ENCODE measurements around the gene RIN3.

RIN3 gene

DNA sequence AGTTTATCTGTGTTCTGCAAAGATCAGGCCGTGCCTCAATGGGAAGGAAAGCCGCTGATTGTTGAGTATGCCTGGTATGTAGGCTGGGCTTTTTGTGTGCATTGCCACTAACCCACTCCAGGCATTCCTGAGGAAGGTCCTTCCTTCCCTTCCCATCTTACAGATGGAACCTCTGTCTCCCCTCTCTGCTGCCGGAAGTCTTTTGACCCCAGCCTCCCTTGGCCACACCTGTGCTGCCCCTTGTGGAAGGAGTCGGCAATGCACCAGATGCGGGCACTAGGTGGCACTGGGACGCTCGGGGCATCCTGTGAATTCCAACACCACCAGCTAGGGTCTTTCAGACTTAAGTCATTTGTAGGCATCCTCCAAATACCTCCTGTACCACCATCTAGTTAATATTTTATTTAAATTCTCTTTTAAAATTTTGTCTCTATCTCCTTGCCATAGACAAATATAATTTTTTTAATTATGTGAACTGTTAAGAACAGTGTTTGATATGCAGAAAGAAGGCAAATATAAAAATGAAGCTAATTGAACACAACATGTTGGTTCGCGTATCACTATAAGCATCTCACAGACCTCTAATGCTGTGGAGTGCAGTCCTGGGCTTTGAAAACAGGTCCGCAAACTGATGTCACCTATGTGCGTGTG is 99.6 kb downstream of the RIN3 start:
- Histone ChIP-seq H3K9me3 (ENCODE audit: control insufficient read depth in 1 of 2, low read length in 2 of 2) (no peaks in the 10 kb centered on the region), H3K27ac (ENCODE audit: low read length) (no peak overlapping the region), H3K4me1 (ENCODE audit: control insufficient read depth in 1 of 2, insufficient read depth in 2 of 2, low read length in 2 of 2) (peaks cover 0 to 4% of the 10 kb centered on the region in 2 donors), H3K36me3 (ENCODE audit: control insufficient read depth in 1 of 2, insufficient read depth in 2 of 2, low read length in 2 of 2) (no peaks in the 10 kb centered on the region), H3K4me3 (ENCODE audit: low read depth in 1 of 2, low read length in 2 of 2) (no peak overlapping the region), H3K27me3 (ENCODE audit: low read depth, low read length) (no peaks in the 10 kb centered on the region)

DNA sequence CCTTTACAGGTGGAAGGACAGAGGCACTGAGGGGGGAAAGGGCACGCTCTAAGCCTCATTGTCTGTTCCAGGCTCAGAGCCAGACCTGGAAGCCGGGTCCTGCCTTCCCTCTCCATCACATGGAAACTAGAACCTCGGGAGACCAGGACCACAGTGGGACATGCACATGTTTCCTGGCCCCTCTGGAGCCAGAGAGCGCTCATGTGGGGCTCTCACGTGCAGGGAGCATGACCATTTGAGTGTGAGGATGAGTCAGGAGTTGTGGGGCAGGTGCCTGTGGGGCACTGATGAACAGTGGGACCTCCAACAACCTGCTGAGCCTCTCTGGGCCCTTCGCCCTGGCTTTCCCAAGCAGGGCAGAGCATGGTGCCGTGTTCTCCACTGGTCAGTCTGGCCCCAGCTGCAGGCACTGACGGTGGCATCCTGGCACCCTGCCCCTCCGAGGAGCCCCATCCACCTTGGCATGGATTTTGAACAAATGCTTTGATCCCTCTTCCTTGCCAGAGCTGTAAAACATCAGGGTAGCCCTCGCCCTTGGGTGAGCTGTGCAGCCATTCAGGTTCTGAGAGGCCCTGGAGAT is 100.2 kb downstream of the RIN3 start:
- H3K36me3 ChIP-seq (ENCODE audit: control insufficient read depth in 1 of 2, insufficient read depth in 2 of 2, low read length in 2 of 2): no peaks in the 10 kb centered on the region

DNA sequence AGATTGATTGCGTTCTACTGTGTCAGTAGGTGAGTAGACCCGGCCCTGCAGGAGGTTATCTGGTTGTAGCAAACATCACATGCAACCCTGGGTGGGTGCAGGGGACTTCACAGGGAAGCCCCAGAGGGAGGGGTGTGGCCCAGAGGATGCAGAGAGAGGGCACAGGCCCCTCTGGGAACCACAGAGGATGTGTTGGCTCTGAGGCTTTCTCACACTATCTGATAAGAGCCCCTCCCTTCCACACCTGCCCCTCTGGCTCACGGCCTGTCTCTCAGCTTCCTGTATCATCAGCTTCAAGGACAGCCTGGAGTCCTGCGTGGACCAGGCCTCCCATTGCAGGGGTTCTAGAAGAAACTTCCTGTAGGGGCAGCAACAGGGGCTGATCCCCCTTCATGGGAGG is 101.9 kb downstream of the RIN3 start:
- H3K27me3 ChIP-seq (ENCODE audit: low read depth, low read length): no peaks in the 10 kb centered on the region
- no peaks in the 10 kb centered on the region for H3K36me3 ChIP-seq (ENCODE audit: control insufficient read depth in 1 of 2, insufficient read depth in 2 of 2, low read length in 2 of 2)
- H3K27ac ChIP-seq (ENCODE audit: low read length): no peak overlapping the region
- no peak overlapping the region for H3K4me3 ChIP-seq (ENCODE audit: low read depth in 1 of 2, low read length in 2 of 2)
- H3K9me3 ChIP-seq (ENCODE audit: control insufficient read depth in 1 of 2, low read length in 2 of 2): no peaks in the 10 kb centered on the region
- peaks cover 0 to 1% of the 10 kb centered on the region in 2 donors for H3K4me1 ChIP-seq (ENCODE audit: control insufficient read depth in 1 of 2, insufficient read depth in 2 of 2, low read length in 2 of 2)

More for the DNA sequence above, 100.2 kb downstream of the RIN3 start:
- Histone ChIP-seq H3K4me3 (ENCODE audit: low read depth in 1 of 2, low read length in 2 of 2) (no peak overlapping the region), H3K27ac (ENCODE audit: low read length) (no peak overlapping the region), H3K9me3 (ENCODE audit: control insufficient read depth in 1 of 2, low read length in 2 of 2) (no peaks in the 10 kb centered on the region), H3K27me3 (ENCODE audit: low read depth, low read length) (no peaks in the 10 kb centered on the region), H3K4me1 (ENCODE audit: control insufficient read depth in 1 of 2, insufficient read depth in 2 of 2, low read length in 2 of 2) (peaks cover 0 to 4% of the 10 kb centered on the region in 2 donors)

DNA sequence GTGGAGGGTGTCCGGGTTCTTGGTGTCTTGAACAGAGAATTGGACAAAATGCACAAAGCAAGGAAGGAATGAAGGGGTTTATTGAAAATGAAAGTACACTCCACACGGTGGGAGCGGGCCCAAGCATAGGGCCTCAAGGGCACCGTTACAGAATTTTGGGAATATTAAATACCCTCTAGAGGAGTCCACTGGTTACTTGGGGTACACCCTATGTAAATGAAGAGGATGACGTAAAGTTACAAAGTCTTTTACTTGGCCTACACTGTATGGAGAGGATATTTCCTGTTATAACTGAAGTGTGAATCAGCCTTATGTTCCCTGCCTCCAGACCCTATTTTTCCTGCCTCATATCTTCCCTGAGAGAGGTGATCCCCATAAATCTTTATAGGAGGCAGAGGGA is 102.6 kb downstream of the RIN3 start:
- H3K27ac ChIP-seq (ENCODE audit: low read length): no peak overlapping the region
- no peaks in the 10 kb centered on the region for H3K27me3 ChIP-seq (ENCODE audit: low read depth, low read length)
- peaks cover 0 to 5% of the 10 kb centered on the region in 2 donors for H3K4me1 ChIP-seq (ENCODE audit: control insufficient read depth in 1 of 2, insufficient read depth in 2 of 2, low read length in 2 of 2)
- no peak overlapping the region for H3K4me3 ChIP-seq (ENCODE audit: low read depth in 1 of 2, low read length in 2 of 2)
- no peaks in the 10 kb centered on the region for H3K9me3 ChIP-seq (ENCODE audit: control insufficient read depth in 1 of 2, low read length in 2 of 2)
- no peaks in the 10 kb centered on the region for H3K36me3 ChIP-seq (ENCODE audit: control insufficient read depth in 1 of 2, insufficient read depth in 2 of 2, low read length in 2 of 2)

DNA sequence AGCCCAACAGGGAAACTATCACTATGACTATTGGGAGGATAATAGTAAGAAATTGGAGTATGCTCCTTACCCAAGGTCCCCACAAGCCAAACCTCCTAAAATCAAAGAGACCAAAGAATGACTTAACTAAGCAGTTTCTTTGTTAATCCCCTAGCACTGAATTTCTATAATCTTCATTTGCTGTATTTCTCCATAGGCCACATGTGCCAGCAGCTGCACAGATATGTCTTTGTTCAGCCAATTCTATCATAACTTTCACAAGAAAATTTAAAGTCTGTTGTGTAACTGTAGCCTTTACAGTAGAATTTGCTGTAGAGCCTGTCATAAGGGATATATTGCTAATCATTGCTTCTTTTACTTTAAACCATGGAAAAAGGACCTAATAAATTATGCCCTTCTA is 104.0 kb downstream of the RIN3 start:
- Histone ChIP-seq H3K36me3 (ENCODE audit: control insufficient read depth in 1 of 2, insufficient read depth in 2 of 2, low read length in 2 of 2) (no peaks in the 10 kb centered on the region), H3K27ac (ENCODE audit: low read length) (no peak overlapping the region), H3K4me3 (ENCODE audit: low read depth in 1 of 2, low read length in 2 of 2) (no peak overlapping the region), H3K9me3 (ENCODE audit: control insufficient read depth in 1 of 2, low read length in 2 of 2) (peaks cover 0 to 4% of the 10 kb centered on the region in 2 donors), H3K4me1 (ENCODE audit: control insufficient read depth in 1 of 2, insufficient read depth in 2 of 2, low read length in 2 of 2) (peaks cover 0 to 5% of the 10 kb centered on the region in 2 donors), H3K27me3 (ENCODE audit: low read depth, low read length) (no peaks in the 10 kb centered on the region)

DNA sequence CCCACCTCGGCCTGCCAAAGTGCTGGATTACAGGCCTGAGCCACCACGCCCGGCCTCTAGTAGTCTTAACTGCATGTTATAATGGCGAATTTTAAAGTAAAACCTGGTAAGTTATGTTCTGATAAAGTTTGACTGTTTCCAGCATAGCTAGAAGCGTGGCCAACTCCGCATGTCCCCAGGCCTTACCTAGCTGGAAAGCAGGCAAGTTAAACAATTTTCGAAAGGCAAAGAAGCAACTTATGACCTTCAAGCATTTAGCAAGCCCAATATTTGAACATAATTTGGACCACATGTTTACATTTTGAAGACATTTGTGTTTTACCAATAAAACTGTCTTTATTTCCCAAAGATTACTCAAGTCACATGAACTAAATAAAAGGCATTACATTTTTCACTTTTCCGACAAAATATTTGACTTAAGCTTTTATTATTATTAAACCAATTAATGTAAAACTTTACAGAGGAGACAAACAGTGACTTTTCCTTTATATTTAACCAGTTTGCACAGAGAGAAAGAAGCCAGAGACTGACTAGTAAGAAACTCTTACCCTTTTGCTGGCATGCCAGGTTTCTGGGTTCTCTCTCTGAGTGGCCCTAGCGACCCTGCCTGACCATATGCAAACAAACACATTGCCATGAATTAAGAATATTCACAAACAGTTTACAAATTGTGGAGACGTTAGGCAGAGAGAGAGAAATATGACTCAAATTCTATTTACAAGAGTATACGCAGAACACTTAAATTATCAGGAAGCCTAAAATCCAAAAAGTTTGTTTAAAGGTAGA is 106.3 kb downstream of the RIN3 start:
- Histone ChIP-seq H3K27ac (ENCODE audit: low read length) (no peak overlapping the region), H3K4me1 (ENCODE audit: control insufficient read depth in 1 of 2, insufficient read depth in 2 of 2, low read length in 2 of 2) (peaks cover 0 to 5% of the 10 kb centered on the region in 2 donors), H3K27me3 (ENCODE audit: low read depth, low read length) (no peaks in the 10 kb centered on the region), H3K9me3 (ENCODE audit: control insufficient read depth in 1 of 2, low read length in 2 of 2) (peaks cover 0 to 4% of the 10 kb centered on the region in 2 donors), H3K4me3 (ENCODE audit: low read depth in 1 of 2, low read length in 2 of 2) (no peak overlapping the region), H3K36me3 (ENCODE audit: control insufficient read depth in 1 of 2, insufficient read depth in 2 of 2, low read length in 2 of 2) (no peaks in the 10 kb centered on the region)

DNA sequence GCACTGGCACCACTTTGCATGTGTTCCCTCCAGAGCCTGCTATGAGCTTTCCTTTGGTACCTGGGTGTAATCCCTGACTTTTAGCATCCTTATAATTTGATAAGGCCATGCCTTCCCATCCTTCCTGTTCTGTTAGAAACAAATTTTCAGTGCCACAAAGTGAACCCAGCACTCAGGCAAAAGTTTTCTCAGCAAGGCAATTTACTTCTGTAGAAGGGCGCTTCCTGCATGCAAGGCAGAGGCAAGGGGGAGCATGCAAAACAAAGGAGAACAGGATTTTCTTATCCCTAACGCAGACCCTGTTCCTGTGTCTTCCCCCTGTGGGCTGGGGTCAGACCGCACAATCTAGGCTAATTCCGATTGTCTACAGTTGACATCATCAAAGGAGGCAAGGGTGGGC is 108.7 kb downstream of the RIN3 start:
- Histone ChIP-seq H3K36me3 (ENCODE audit: control insufficient read depth in 1 of 2, insufficient read depth in 2 of 2, low read length in 2 of 2) (peaks cover 0 to 7% of the 10 kb centered on the region in 2 donors), H3K4me3 (ENCODE audit: low read depth in 1 of 2, low read length in 2 of 2) (peak overlapping the region in 1 of 2 donors; percentile 1), H3K4me1 (ENCODE audit: control insufficient read depth in 1 of 2, insufficient read depth in 2 of 2, low read length in 2 of 2) (peaks cover 0 to 5% of the 10 kb centered on the region in 2 donors), H3K9me3 (ENCODE audit: control insufficient read depth in 1 of 2, low read length in 2 of 2) (peaks cover 6 to 11% of the 10 kb centered on the region in 2 donors), H3K27ac (ENCODE audit: low read length) (no peak overlapping the region), H3K27me3 (ENCODE audit: low read depth, low read length) (no peaks in the 10 kb centered on the region)

DNA sequence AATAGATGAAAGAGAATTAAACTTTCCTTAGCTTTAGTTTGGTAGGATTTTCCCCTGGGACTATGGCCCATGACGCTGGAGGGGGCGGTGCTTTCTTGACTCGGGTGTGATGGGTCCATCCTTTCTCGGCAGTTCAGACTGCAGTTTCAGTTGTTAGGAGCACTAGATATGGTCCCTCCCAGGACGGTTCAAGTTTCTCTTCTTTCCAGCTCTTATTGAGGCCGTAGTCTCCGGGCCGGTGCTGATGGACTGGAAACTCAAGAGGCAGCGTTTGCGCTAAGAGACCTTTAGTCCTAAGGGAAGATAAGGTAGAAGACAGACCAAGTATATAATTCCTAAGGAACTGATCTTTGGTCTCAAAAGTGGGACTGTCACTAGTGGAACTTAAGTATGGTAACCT is 111.2 kb downstream of the RIN3 start:
- peaks cover 0 to 5% of the 10 kb centered on the region in 2 donors for H3K4me1 ChIP-seq (ENCODE audit: control insufficient read depth in 1 of 2, insufficient read depth in 2 of 2, low read length in 2 of 2)
- peaks cover 0 to 13% of the 10 kb centered on the region in 2 donors for H3K36me3 ChIP-seq (ENCODE audit: control insufficient read depth in 1 of 2, insufficient read depth in 2 of 2, low read length in 2 of 2)
- peaks cover 8 to 16% of the 10 kb centered on the region in 2 donors for H3K9me3 ChIP-seq (ENCODE audit: control insufficient read depth in 1 of 2, low read length in 2 of 2)
- H3K4me3 ChIP-seq (ENCODE audit: low read depth in 1 of 2, low read length in 2 of 2): no peak overlapping the region
- H3K27ac ChIP-seq (ENCODE audit: low read length): no peak overlapping the region
- H3K27me3 ChIP-seq (ENCODE audit: low read depth, low read length): no peaks in the 10 kb centered on the region

DNA sequence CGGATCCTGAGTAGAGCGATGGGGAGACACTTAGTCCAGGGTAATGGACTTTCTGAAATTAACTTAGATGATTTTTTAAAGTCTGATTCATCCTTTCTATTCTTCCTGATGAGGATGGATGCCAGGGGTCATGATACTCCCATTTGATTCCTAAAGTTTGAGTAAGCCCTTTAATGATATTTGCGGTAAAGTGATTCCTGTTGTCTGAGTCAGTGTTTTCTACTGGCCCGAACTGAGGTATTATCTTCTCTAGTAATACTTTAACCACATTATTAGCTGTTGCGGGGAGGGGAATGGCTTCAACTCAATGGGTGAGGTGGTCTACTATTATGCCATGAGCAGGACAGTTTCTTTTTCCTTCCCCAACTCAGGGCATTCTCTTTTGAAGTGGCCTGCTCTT is 111.6 kb downstream of the RIN3 start:
- Histone ChIP-seq H3K36me3 (ENCODE audit: control insufficient read depth in 1 of 2, insufficient read depth in 2 of 2, low read length in 2 of 2) (peaks cover 0 to 13% of the 10 kb centered on the region in 2 donors), H3K27ac (ENCODE audit: low read length) (no peak overlapping the region), H3K4me1 (ENCODE audit: control insufficient read depth in 1 of 2, insufficient read depth in 2 of 2, low read length in 2 of 2) (peaks cover 0 to 5% of the 10 kb centered on the region in 2 donors), H3K4me3 (ENCODE audit: low read depth in 1 of 2, low read length in 2 of 2) (no peak overlapping the region), H3K9me3 (ENCODE audit: control insufficient read depth in 1 of 2, low read length in 2 of 2) (peaks cover 8 to 16% of the 10 kb centered on the region in 2 donors), H3K27me3 (ENCODE audit: low read depth, low read length) (no peaks in the 10 kb centered on the region)

DNA sequence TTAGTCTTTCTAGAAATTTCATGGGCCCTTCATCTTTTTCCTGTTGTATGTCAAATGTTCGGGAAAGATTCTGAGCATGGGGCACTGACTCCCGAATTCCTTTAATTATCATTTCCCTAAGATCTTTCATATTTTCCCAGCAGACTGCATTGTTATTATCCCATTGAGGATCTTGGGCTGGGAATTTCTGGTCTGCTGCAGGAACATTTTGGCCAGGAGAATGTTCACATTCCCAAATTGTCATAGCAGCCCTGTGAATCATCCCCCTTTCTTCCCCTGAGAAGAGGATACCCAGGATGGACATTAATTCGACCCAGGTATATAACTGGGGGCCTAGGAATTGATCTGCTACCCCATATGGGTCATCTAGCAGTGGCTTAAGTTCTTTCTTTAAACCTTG is 112.5 kb downstream of the RIN3 start:
- Histone ChIP-seq H3K4me3 (ENCODE audit: low read depth in 1 of 2, low read length in 2 of 2) (no peak overlapping the region), H3K36me3 (ENCODE audit: control insufficient read depth in 1 of 2, insufficient read depth in 2 of 2, low read length in 2 of 2) (peaks cover 0 to 13% of the 10 kb centered on the region in 2 donors), H3K9me3 (ENCODE audit: control insufficient read depth in 1 of 2, low read length in 2 of 2) (peaks cover 8 to 16% of the 10 kb centered on the region in 2 donors), H3K27me3 (ENCODE audit: low read depth, low read length) (no peaks in the 10 kb centered on the region), H3K4me1 (ENCODE audit: control insufficient read depth in 1 of 2, insufficient read depth in 2 of 2, low read length in 2 of 2) (no peaks in the 10 kb centered on the region), H3K27ac (ENCODE audit: low read length) (no peak overlapping the region)

DNA sequence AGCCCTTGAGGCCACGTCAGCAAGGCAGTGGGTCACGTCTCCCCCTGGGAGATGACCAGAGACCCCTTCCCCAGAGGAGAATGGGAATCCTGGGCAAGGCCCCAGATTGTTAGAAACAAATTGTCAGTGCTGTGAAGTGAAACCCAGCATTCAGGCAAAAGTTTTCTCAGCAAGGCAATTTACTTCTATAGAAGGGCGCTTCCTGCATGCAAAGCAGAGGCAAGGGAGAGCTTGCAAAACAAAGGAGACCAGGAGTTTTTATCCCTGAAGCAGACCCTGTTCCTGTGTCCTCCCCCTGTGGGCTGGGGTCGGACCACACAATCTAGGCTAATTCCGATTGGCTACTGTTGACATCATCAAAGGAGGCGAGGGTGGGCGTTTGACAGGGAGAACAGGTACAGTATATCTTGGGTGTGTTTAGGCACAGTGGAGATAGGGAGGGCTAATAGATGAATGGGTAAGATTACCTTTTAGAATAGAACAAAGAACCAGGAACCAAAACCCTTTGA is 114.2 kb downstream of the RIN3 start:
- Histone ChIP-seq H3K4me3 (ENCODE audit: low read depth in 1 of 2, low read length in 2 of 2) (peak overlapping the region in 1 of 2 donors; percentile 1), H3K4me1 (ENCODE audit: control insufficient read depth in 1 of 2, insufficient read depth in 2 of 2, low read length in 2 of 2) (no peaks in the 10 kb centered on the region), H3K27ac (ENCODE audit: low read length) (no peak overlapping the region), H3K9me3 (ENCODE audit: control insufficient read depth in 1 of 2, low read length in 2 of 2) (peaks cover 8 to 12% of the 10 kb centered on the region in 2 donors), H3K27me3 (ENCODE audit: low read depth, low read length) (no peaks in the 10 kb centered on the region), H3K36me3 (ENCODE audit: control insufficient read depth in 1 of 2, insufficient read depth in 2 of 2, low read length in 2 of 2) (peaks cover 0 to 13% of the 10 kb centered on the region in 2 donors)

Measured in muscle layer of duodenum (tissue), 2 donors.